Transverse colon (tissue), 4 donors: ENCODE results near the gene HDAC4. TPM values are rescaled to one million over a fixed set of nuclear protein-coding genes. Genes with fewer than 3 reads are reported as not detected.

Experiments used
- DNase-seq: peaks from one replicate; pipeline ENCODE4 v3.0.0-alpha.2; 2019
- H3K27ac ChIP-seq, 4 donors: fragments of 200-600 bp; sonication (generic); 2 replicates each; pipeline ENCODE4 v1.5.1; 2016 to 2018; ENCODE audit warnings: inconsistent platforms in 4 of 4
- H3K27me3 ChIP-seq: fragments of 200-600 bp; sonication (generic); 2 replicates; pipeline ENCODE4 v1.5.1; 2017; ENCODE audit warnings: inconsistent platforms
- H3K36me3 ChIP-seq, 4 donors: fragments of 200-600 bp; sonication (generic); 2 replicates each; pipeline ENCODE4 v1.5.1; 2017 to 2019; ENCODE audit warnings: inconsistent platforms in 4 of 4
- H3K4me1 ChIP-seq, 4 donors: fragments of 200-600 bp; sonication (generic); 2 replicates each; pipeline ENCODE4 v1.5.1; 2017 to 2020; ENCODE audit warnings: inconsistent platforms in 4 of 4
- H3K4me3 ChIP-seq, 4 donors: fragments of 200-600 bp; sonication (generic); 1 replicate in 1 of 4; 2 replicates in 3 of 4; pipeline versions ENCODE4 v1.5.1 to v1.6.1; 2017 to 2019; ENCODE audit warnings: inconsistent platforms in 4 of 4
- H3K9me3 ChIP-seq, 2 donors: fragments of 200-600 bp; sonication (generic); 2 replicates each; pipeline ENCODE4 v1.5.1; 2017 to 2019; ENCODE audit warnings: inconsistent platforms in 2 of 2
- CTCF ChIP-seq, 5 experiments: fragments of 200-600 bp in 3 of 5; fragments of 450-650 bp in 2 of 5; sonication (generic) in 3 of 5; IDR thresholded peaks; 1 replicate in 2 of 5; 2 replicates in 3 of 5; pipeline ENCODE4 v1.5.1; 2016 to 2017; ENCODE audit warnings: antibody characterized with exemption in 5 of 5, inconsistent platforms in 3 of 5, mild to moderate bottlenecking in 2 of 5, moderate library complexity in 1 of 5
- EP300 ChIP-seq: sonication (generic); formaldehyde crosslinking; IDR thresholded peaks from one replicate; pipeline ENCODE4 v1.6.1; 2017; ENCODE audit warnings: antibody characterized with exemption, low read depth
- POLR2A ChIP-seq: fragments of 450-650 bp; IDR thresholded peaks from one replicate; pipeline ENCODE4 v1.6.1; 2016; ENCODE audit warnings: antibody characterized with exemption, mild to moderate bottlenecking, moderate library complexity
- POLR2AphosphoS5 ChIP-seq, 3 donors: sonication (generic); formaldehyde crosslinking; IDR thresholded peaks; one replicate each; pipeline ENCODE4 v1.6.1; 2016; ENCODE audit warnings: antibody characterized with exemption in 3 of 3
- WGBS, 2 donors: methylation state at CpG; one replicate each; pipeline ENCODE4 v1.1.5; 2018; ENCODE audit warnings: low coverage in 1 of 2; 5-methylcytosine and 5-hydroxymethylcytosine counted together
- in situ Hi-C, 4 donors: fragments of 200-750 bp; cut with MboI; loops; one replicate each; pipeline versions ENCODE4 v1.15.0 to v1.15.1; 2017; ENCODE audit warnings: low sequenced_read_pairs in 3 of 4, low pct_ligation_motif_present in 1 of 4, low pct_unique_long_range_greater_than_20kb in 1 of 4
- intact Hi-C: fragments of 100-400 bp; cut with DNase I; formaldehyde crosslinking; loops from one replicate; pipeline ENCODE4 v1.15.1; 2023; ENCODE audit warnings: low total_unique reads
- total RNA-seq, 4 donors: library from RNA; depleted of rRNA; stranded (reverse); fragments of >200 nt; gene quantifications; one replicate each; pipeline ENCODE4 v1.1.0, GENCODE V29; 2016

The HDAC4 gene
- total RNA-seq, 4 donors from 2014 or later: 33.9 to 192 (median 112) TPM

- no peaks in the 10 kb centered on the region for H3K27me3 ChIP-seq
- H3K36me3 ChIP-seq: peaks cover 0 to 15% (median 2%) of the 10 kb centered on the region in 4 donors
- intact Hi-C loops: no loop called here
- TF ChIP-seq POLR2A: no peak
- TF ChIP-seq POLR2AphosphoS5 (IDR thresholded peaks at IDR 0.05): no peak
- TF ChIP-seq CTCF (IDR thresholded peaks at IDR 0.05): no peak
- H3K4me1 ChIP-seq: no peaks in the 10 kb centered on the region
- no peak for DNase-seq
- H3K27ac ChIP-seq: no peak overlapping the region
- no peak overlapping the region for H3K4me3 ChIP-seq
- in situ Hi-C loops: no loop called here
- no peaks in the 10 kb centered on the region for H3K9me3 ChIP-seq
- WGBS, 2 donors: 82% methylated on average over 15 of the region's 15 CpGs; no CpG with 5 or more reads in 1 of the 2 donors
These were observed 262.2 kb downstream of the HDAC4 start for GRCh38 chr2:239138610-239139009.

GRCh38 chr2:239137898-239138283 is 262.9 kb downstream of the HDAC4 start:
- no peak for DNase-seq
- in situ Hi-C loops (no loop called here), intact Hi-C loops (no loop called here)
- no peaks in the 10 kb centered on the region for H3K9me3 ChIP-seq
- no peak for TF ChIP-seq EP300
- no peak for TF ChIP-seq POLR2AphosphoS5 (IDR thresholded peaks at IDR 0.05)
- no peak for TF ChIP-seq CTCF (IDR thresholded peaks at IDR 0.05)
- no peak for TF ChIP-seq POLR2A
- no peaks in the 10 kb centered on the region for H3K4me1 ChIP-seq
- peaks cover 0 to 21% (median 5%) of the 10 kb centered on the region in 4 donors for H3K36me3 ChIP-seq
- H3K27me3 ChIP-seq: no peaks in the 10 kb centered on the region
- WGBS, 2 donors: 87 to 93% methylated on average over 3 of the region's 3 CpGs
- H3K4me3 ChIP-seq: no peak overlapping the region
- H3K27ac ChIP-seq: no peak overlapping the region

GRCh38 chr2:239137165-239137897 is 263.5 kb downstream of the HDAC4 start:
- in situ Hi-C loops: no loop called here

GRCh38 chr2:239136762-239137161 is 264.1 kb downstream of the HDAC4 start:
- no peaks in the 10 kb centered on the region for H3K9me3 ChIP-seq
- peaks cover 0 to 25% (median 8%) of the 10 kb centered on the region in 4 donors for H3K36me3 ChIP-seq
- DNase-seq: no peak
- H3K27me3 ChIP-seq: no peaks in the 10 kb centered on the region
- 96 to 98% methylated on average over 5 to 6 of the region's 6 CpGs for WGBS, 2 donors
- no peaks in the 10 kb centered on the region for H3K4me1 ChIP-seq
- no peak overlapping the region for H3K4me3 ChIP-seq
- no peak overlapping the region for H3K27ac ChIP-seq
- in situ Hi-C loops: no loop called here
- TF ChIP-seq POLR2A: no peak
- TF ChIP-seq CTCF (IDR thresholded peaks at IDR 0.05): no peak
- TF ChIP-seq POLR2AphosphoS5 (IDR thresholded peaks at IDR 0.05): no peak
- no peak for TF ChIP-seq EP300
- intact Hi-C loops: no loop called here

More at GRCh38 chr2:239137165-239137897, 263.5 kb downstream of the HDAC4 start:
- intact Hi-C loops: no loop called here
- Histone ChIP-seq H3K27me3 (no peaks in the 10 kb centered on the region), H3K36me3 (peaks cover 0 to 25% (median 8%) of the 10 kb centered on the region in 4 donors), H3K27ac (no peak overlapping the region), H3K4me3 (no peak overlapping the region), H3K9me3 (no peaks in the 10 kb centered on the region), H3K4me1 (no peaks in the 10 kb centered on the region)
- TF ChIP-seq CTCF (IDR thresholded peaks at IDR 0.05): no peak
- no peak for TF ChIP-seq POLR2A
- no peak for TF ChIP-seq POLR2AphosphoS5 (IDR thresholded peaks at IDR 0.05)
- no peak for TF ChIP-seq EP300
- 90 to 91% methylated on average over 4 to 24 of the region's 26 CpGs for WGBS, 2 donors
- no peak for DNase-seq
